IPS-20b (cell line): Measurements from ENCODE around the gene SLC50A1.
"Not testable (repeated sequence)": the region's sequence is repeated elsewhere in the genome, so short reads cannot be mapped to it uniquely, and the experiment has no call there.

Experiments
- H3K27ac ChIP-seq: one replicate; pipeline ENCODE4 v1.5.1; 2013; ENCODE audit warnings: low read length
- H3K27me3 ChIP-seq: 2 replicates; pipeline ENCODE4 v1.6.1; 2013; ENCODE audit warnings: mild to moderate bottlenecking, low read length, inconsistent platforms; ENCODE audit not compliant: insufficient read depth
- H3K36me3 ChIP-seq: 2 replicates; pipeline ENCODE4 v1.6.1; 2013; ENCODE audit warnings: low read depth, mild to moderate bottlenecking, inconsistent platforms, low read length, moderate library complexity; ENCODE audit not compliant: insufficient read depth
- H3K4me1 ChIP-seq: 2 replicates; pipeline ENCODE4 v1.6.1; 2013; ENCODE audit warnings: mild to moderate bottlenecking, control low read depth, inconsistent platforms, low read length, moderate library complexity; ENCODE audit not compliant: insufficient read depth
- H3K4me3 ChIP-seq: 2 replicates; pipeline ENCODE4 v1.5.1; 2013; ENCODE audit warnings: mild to moderate bottlenecking, low read length, inconsistent platforms
- H3K9ac ChIP-seq: 2 replicates; pipeline ENCODE4 v1.6.1; 2013; ENCODE audit warnings: low read depth, mild to moderate bottlenecking, inconsistent platforms, low read length, moderate library complexity
- H3K9me3 ChIP-seq: 2 replicates; pipeline ENCODE4 v1.6.1; 2013; ENCODE audit warnings: mild to moderate bottlenecking, low read depth, low read length, inconsistent platforms; ENCODE audit not compliant: insufficient read depth

SLC50A1 gene

GRCh38 chr1:155167166-155168104, 31.8 kb downstream of the SLC50A1 start:
- Histone ChIP-seq H3K36me3 (peaks cover 15% of the 10 kb centered on the region), H3K27ac (no peak overlapping the region), H3K4me3 (peak overlapping the region; percentile 76)

GRCh38 chr1:155168105-155168445, 32.4 kb downstream of the SLC50A1 start:
- Histone ChIP-seq H3K36me3 (peaks cover 15% of the 10 kb centered on the region), H3K4me1 (peaks cover 11% of the 10 kb centered on the region; the same call in 1 of the 2 replicates)
- H3K27me3 ChIP-seq, H3K27ac ChIP-seq, H3K9ac ChIP-seq, H3K9me3 ChIP-seq, H3K4me3 ChIP-seq: not testable (repeated sequence)

More at GRCh38 chr1:155167166-155168104, 31.8 kb downstream of the SLC50A1 start:
- Histone ChIP-seq H3K9ac (peak overlapping the region; percentile 66; the same call in 1 of the 2 replicates), H3K4me1 (peaks cover 11% of the 10 kb centered on the region; the same call in 1 of the 2 replicates), H3K27me3 (no peaks in the 10 kb centered on the region), H3K9me3 (no peaks in the 10 kb centered on the region)

DNA sequence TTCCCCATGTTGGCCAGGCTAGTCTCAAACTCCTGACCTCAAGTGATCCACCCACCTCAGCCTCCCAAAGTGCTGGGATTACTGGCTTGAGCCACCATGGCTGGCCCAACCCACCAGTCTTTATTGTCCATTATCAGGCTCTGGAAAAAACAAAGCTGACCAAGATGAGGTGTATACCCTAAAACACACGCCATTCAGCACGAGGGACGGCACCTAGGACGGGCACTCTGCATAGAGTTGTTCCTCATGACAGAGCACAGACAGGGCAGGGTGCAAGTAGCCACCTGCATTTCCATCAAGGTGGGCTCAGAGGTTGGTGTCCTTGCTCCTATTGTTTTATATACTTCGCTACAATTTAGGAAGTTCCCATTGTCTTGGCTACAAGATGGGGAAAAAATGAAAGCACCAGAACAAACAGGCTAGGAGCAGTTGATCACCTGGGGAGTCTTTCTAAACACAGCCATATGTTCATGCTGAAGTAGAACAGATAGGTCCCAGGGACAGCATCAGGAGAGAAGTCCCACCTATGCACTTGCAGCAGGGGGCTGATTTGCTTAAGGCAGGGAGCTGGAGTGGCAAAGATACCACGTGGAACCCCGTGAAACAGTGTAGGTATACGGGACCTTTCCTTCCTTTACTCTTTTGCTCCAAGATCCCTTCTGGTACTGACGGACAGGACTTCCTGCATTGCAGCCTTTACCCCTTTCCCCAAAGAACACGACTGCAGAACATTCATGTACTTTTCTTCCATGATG, 33.0 kb downstream of the SLC50A1 start:
- Histone ChIP-seq H3K27ac (no peak overlapping the region), H3K4me3 (no peak overlapping the region), H3K4me1 (peaks cover 11% of the 10 kb centered on the region; the same call in 1 of the 2 replicates), H3K27me3 (no peaks in the 10 kb centered on the region), H3K9ac (no peak overlapping the region), H3K9me3 (no peaks in the 10 kb centered on the region), H3K36me3 (peaks cover 15% of the 10 kb centered on the region)

- H3K4me3 ChIP-seq, result no peak overlapping the region
- no peaks in the 10 kb centered on the region for H3K27me3 ChIP-seq
- peaks cover 11% of the 10 kb centered on the region; the same call in 1 of the 2 replicates for H3K4me1 ChIP-seq
- H3K9me3 ChIP-seq, result no peaks in the 10 kb centered on the region
- H3K27ac ChIP-seq, result no peak overlapping the region
- no peak overlapping the region for H3K9ac ChIP-seq
- H3K36me3 ChIP-seq, result peaks cover 15% of the 10 kb centered on the region
These were observed 33.9 kb downstream of the SLC50A1 start for GRCh38 chr1:155169541-155169940.

DNA sequence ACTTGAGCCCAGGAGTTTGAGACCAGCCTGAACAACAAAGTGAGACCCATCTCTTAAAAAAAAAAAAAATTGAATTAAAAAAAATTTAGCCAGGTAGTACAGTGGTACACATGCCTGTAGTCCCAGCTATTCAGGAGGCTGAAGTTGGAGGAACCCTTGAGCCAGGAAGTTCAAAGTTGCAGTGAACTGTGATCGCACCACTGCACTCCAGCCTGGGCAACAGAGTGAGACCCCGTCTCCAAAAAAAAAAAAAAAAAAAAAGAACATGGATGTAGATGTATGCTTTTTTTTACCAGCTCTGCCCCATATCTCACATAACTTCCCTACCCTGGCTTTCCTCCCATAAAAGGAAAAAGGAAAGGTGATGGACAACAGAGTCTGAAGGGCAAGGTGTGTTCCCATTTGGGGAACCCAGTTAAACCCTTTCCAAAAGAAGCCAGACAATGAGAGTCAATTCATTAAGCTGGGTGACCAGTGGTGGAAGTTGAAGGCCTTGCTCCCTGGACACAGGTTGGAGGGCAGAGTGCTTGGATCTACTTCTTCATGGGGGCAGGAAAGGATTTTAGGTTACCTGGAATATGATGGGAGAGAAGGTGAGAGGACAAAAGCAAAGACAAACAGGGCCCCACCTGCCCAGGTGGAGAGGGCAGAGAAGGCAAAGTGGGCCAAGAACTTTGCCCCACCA, 34.6 kb downstream of the SLC50A1 start:
- Histone ChIP-seq H3K9ac (no peak overlapping the region), H3K27me3 (no peaks in the 10 kb centered on the region), H3K27ac (no peak overlapping the region), H3K36me3 (peaks cover 15% of the 10 kb centered on the region), H3K9me3 (no peaks in the 10 kb centered on the region), H3K4me3 (no peak overlapping the region), H3K4me1 (peaks cover 12% of the 10 kb centered on the region; the same call in 1 of the 2 replicates)

GRCh38 chr1:155170806-155171205, 35.2 kb downstream of the SLC50A1 start:
- no peak overlapping the region for H3K27ac ChIP-seq
- no peaks in the 10 kb centered on the region for H3K9me3 ChIP-seq
- H3K27me3 ChIP-seq, result no peaks in the 10 kb centered on the region
- peaks cover 15% of the 10 kb centered on the region for H3K36me3 ChIP-seq
- H3K9ac ChIP-seq, result no peak overlapping the region
- no peak overlapping the region for H3K4me3 ChIP-seq
- peaks cover 12% of the 10 kb centered on the region; the same call in 1 of the 2 replicates for H3K4me1 ChIP-seq

GRCh38 chr1:155171836-155172731, 36.4 kb downstream of the SLC50A1 start:
- H3K4me1 ChIP-seq, result peaks cover 8% of the 10 kb centered on the region; the same call in 1 of the 2 replicates
- peak overlapping the region; percentile 87 for H3K4me3 ChIP-seq
- H3K36me3 ChIP-seq, result peaks cover 19% of the 10 kb centered on the region
- peak overlapping the region; percentile 91 for H3K27ac ChIP-seq
- H3K9me3 ChIP-seq, result no peaks in the 10 kb centered on the region
- peak overlapping the region; percentile 96; the same call in 1 of the 2 replicates for H3K9ac ChIP-seq
- H3K27me3 ChIP-seq, result no peaks in the 10 kb centered on the region

GRCh38 chr1:155172732-155173477, 37.3 kb downstream of the SLC50A1 start, which contains the start of gene KRTCAP2:
TSS of gene KRTCAP2 (minus strand) at chr1:155173304. CDS start at chr1:155173224, 80 bp downstream.
- Histone ChIP-seq H3K27ac (peak within 1 kb of the TSS; percentile 91), H3K9ac (peak within 1 kb of the TSS; percentile 96), H3K9me3 (no peaks in the 10 kb centered on the region), H3K36me3 (peaks cover 27% of the 10 kb centered on the region), H3K4me1 (peaks cover 7% of the 10 kb centered on the region; the same call in 1 of the 2 replicates), H3K27me3 (no peaks in the 10 kb centered on the region), H3K4me3 (peak within 1 kb of the TSS; percentile 87)

- peak within 1 kb of the TSS; percentile 96 for H3K9ac ChIP-seq
- no peaks in the 10 kb centered on the region for H3K9me3 ChIP-seq
- H3K36me3 ChIP-seq, result peaks cover 33% of the 10 kb centered on the region
- peaks cover 7% of the 10 kb centered on the region; the same call in 1 of the 2 replicates for H3K4me1 ChIP-seq
- H3K4me3 ChIP-seq, result peak within 1 kb of the TSS; percentile 87
- H3K27me3 ChIP-seq, result no peaks in the 10 kb centered on the region
- H3K27ac ChIP-seq, result peak within 1 kb of the TSS; percentile 91
These were observed 38.0 kb downstream of the SLC50A1 start, which contains the start of gene TRIM46 for GRCh38 chr1:155173478-155174323. TSS of gene TRIM46 (plus strand) at chr1:155173849. CDS start at chr1:155173967, 118 bp downstream.
